Measurements from ENCODE around the gene JMJD1C.

- no peak for TF ChIP-seq CTCF (IDR thresholded peaks at IDR 0.05)
- no peak for TF ChIP-seq EP300 (IDR thresholded peaks at IDR 0.05)
These were observed 82.6 kb downstream of the JMJD1C start for GRCh38 chr10:63383141-63383540.

Data from ovary (tissue), 3 donors.